ENCODE results near the gene IQCB1.

The IQCB1 gene

DNA sequence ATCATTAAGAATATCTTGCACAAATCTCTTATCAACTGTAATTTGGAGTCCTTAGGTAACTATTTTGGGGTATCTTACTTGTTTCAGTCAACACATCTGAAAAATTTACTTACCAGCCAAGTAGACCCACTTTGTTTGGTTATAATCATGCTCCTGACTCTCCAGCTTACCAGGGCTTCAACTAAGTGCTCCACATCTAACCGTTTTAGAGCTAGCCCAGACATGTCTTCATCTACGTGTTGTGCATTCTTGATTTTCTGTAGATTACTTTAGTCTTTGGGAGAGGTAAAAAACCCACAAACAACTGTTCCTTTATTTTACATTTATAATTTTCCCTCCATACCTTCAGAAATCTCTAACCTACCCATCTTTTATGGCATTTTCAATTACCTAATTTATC is 17.4 kb upstream of the IQCB1 start:
- H3K4me1 ChIP-seq (ENCODE audit: control insufficient read depth, insufficient read depth, low read length, poor library complexity, severe bottlenecking): no peaks in the 10 kb centered on the region
- no peak overlapping the region for H3K27ac ChIP-seq (ENCODE audit: insufficient read depth, low read length, poor library complexity, severe bottlenecking)
- H3K27me3 ChIP-seq (replicated peaks; ENCODE audit: control insufficient read depth, insufficient read depth, low read length, poor library complexity, severe bottlenecking): no peaks in the 10 kb centered on the region
- H3K4me3 ChIP-seq (ENCODE audit: insufficient read depth, low read depth, low read length, poor library complexity, severe bottlenecking): no peak overlapping the region
- H3K36me3 ChIP-seq (ENCODE audit: control insufficient read depth, insufficient read depth, low read length): no peaks in the 10 kb centered on the region
- DNase-seq: no peak
- no peaks in the 10 kb centered on the region for H3K9me3 ChIP-seq (ENCODE audit: control insufficient read depth, low read length)

GRCh38 chr3:121844892-121845291 is 10.0 kb upstream of the IQCB1 start:
- no peak for DNase-seq
- Histone ChIP-seq H3K36me3 (ENCODE audit: control insufficient read depth, insufficient read depth, low read length) (no peaks in the 10 kb centered on the region), H3K27me3 (replicated peaks; ENCODE audit: control insufficient read depth, insufficient read depth, low read length, poor library complexity, severe bottlenecking) (no peaks in the 10 kb centered on the region), H3K4me1 (ENCODE audit: control insufficient read depth, insufficient read depth, low read length, poor library complexity, severe bottlenecking) (no peaks in the 10 kb centered on the region), H3K4me3 (ENCODE audit: insufficient read depth, low read depth, low read length, poor library complexity, severe bottlenecking) (no peak overlapping the region), H3K9me3 (ENCODE audit: control insufficient read depth, low read length) (no peaks in the 10 kb centered on the region), H3K27ac (ENCODE audit: insufficient read depth, low read length, poor library complexity, severe bottlenecking) (no peak overlapping the region)

DNA sequence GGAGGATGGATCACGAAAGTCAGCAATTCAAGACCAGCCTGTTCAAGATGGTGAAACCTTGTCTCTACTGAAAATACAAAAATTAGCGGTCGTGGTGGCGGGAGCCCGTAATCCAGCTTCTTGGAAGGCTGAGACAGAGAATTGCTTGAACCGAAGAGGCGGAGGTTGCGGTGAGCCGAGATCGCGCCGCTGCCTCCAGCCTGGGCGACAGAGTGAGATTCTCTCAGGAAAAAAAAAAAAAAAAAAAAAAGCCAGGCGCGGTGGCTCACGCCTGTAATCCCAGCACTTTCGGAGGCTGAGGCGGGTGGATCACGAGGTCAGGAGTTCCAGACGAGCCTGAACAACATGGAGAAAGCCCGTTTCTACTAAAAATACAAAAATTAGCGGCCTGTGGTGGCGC is 5.1 kb upstream of the IQCB1 start:
- no peak overlapping the region for H3K4me3 ChIP-seq (ENCODE audit: insufficient read depth, low read depth, low read length, poor library complexity, severe bottlenecking)
- no peaks in the 10 kb centered on the region for H3K27me3 ChIP-seq (replicated peaks; ENCODE audit: control insufficient read depth, insufficient read depth, low read length, poor library complexity, severe bottlenecking)
- no peaks in the 10 kb centered on the region for H3K9me3 ChIP-seq (ENCODE audit: control insufficient read depth, low read length)
- H3K36me3 ChIP-seq (ENCODE audit: control insufficient read depth, insufficient read depth, low read length): no peaks in the 10 kb centered on the region
- no peak overlapping the region for H3K27ac ChIP-seq (ENCODE audit: insufficient read depth, low read length, poor library complexity, severe bottlenecking)
- H3K4me1 ChIP-seq (ENCODE audit: control insufficient read depth, insufficient read depth, low read length, poor library complexity, severe bottlenecking): peaks cover 7% of the 10 kb centered on the region
- no peak for DNase-seq

- Histone ChIP-seq H3K27ac (ENCODE audit: insufficient read depth, low read length, poor library complexity, severe bottlenecking) (no peak overlapping the region), H3K36me3 (ENCODE audit: control insufficient read depth, insufficient read depth, low read length) (peaks cover 6% of the 10 kb centered on the region), H3K4me3 (ENCODE audit: insufficient read depth, low read depth, low read length, poor library complexity, severe bottlenecking) (no peak overlapping the region), H3K4me1 (ENCODE audit: control insufficient read depth, insufficient read depth, low read length, poor library complexity, severe bottlenecking) (peaks cover 16% of the 10 kb centered on the region), H3K27me3 (replicated peaks; ENCODE audit: control insufficient read depth, insufficient read depth, low read length, poor library complexity, severe bottlenecking) (no peaks in the 10 kb centered on the region), H3K9me3 (ENCODE audit: control insufficient read depth, low read length) (no peaks in the 10 kb centered on the region)
- no peak for DNase-seq
Observed at GRCh38 chr3:121836481-121836880, 1.6 kb upstream of the IQCB1 start.

DNA sequence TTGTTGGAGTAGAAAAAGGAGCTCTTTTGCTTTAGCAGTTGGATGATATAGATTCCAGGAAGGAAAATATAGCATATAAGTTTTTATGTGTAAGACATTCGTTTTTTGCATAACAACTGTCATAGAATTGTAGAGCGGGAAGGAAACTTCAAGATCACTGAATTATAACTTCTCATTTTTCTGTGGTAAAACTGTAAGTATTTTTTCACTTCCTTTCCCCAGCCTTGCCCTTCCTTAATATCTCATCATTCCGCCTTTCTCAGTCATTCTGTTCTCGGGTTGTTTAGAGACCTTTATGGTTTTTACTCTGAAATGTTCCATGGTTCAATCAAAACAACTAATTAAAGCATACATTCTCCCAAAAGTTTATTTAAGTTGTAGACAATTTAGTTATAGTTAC is 1.2 kb upstream of the IQCB1 start:
- no peaks in the 10 kb centered on the region for H3K27me3 ChIP-seq (replicated peaks; ENCODE audit: control insufficient read depth, insufficient read depth, low read length, poor library complexity, severe bottlenecking)
- H3K4me1 ChIP-seq (ENCODE audit: control insufficient read depth, insufficient read depth, low read length, poor library complexity, severe bottlenecking): peaks cover 16% of the 10 kb centered on the region
- peak overlapping the region; percentile 71 for H3K4me3 ChIP-seq (ENCODE audit: insufficient read depth, low read depth, low read length, poor library complexity, severe bottlenecking)
- DNase-seq: no peak
- H3K36me3 ChIP-seq (ENCODE audit: control insufficient read depth, insufficient read depth, low read length): peaks cover 6% of the 10 kb centered on the region
- H3K27ac ChIP-seq (ENCODE audit: insufficient read depth, low read length, poor library complexity, severe bottlenecking): no peak overlapping the region
- H3K9me3 ChIP-seq (ENCODE audit: control insufficient read depth, low read length): no peaks in the 10 kb centered on the region

- H3K27ac ChIP-seq (ENCODE audit: insufficient read depth, low read length, poor library complexity, severe bottlenecking): peak overlapping the region; percentile 71
- no peaks in the 10 kb centered on the region for H3K9me3 ChIP-seq (ENCODE audit: control insufficient read depth, low read length)
- no peaks in the 10 kb centered on the region for H3K27me3 ChIP-seq (replicated peaks; ENCODE audit: control insufficient read depth, insufficient read depth, low read length, poor library complexity, severe bottlenecking)
- H3K4me3 ChIP-seq (ENCODE audit: insufficient read depth, low read depth, low read length, poor library complexity, severe bottlenecking): peak overlapping the region; percentile 71
- H3K36me3 ChIP-seq (ENCODE audit: control insufficient read depth, insufficient read depth, low read length): peaks cover 6% of the 10 kb centered on the region
- peaks cover 16% of the 10 kb centered on the region for H3K4me1 ChIP-seq (ENCODE audit: control insufficient read depth, insufficient read depth, low read length, poor library complexity, severe bottlenecking)
- DNase-seq: no peak
Observed at GRCh38 chr3:121835465-121835801, 573 bp upstream of the IQCB1 start.

- Histone ChIP-seq H3K27me3 (replicated peaks; ENCODE audit: control insufficient read depth, insufficient read depth, low read length, poor library complexity, severe bottlenecking) (no peaks in the 10 kb centered on the region), H3K4me3 (ENCODE audit: insufficient read depth, low read depth, low read length, poor library complexity, severe bottlenecking) (peak overlapping the region; percentile 71), H3K36me3 (ENCODE audit: control insufficient read depth, insufficient read depth, low read length) (peaks cover 6% of the 10 kb centered on the region), H3K4me1 (ENCODE audit: control insufficient read depth, insufficient read depth, low read length, poor library complexity, severe bottlenecking) (peaks cover 16% of the 10 kb centered on the region), H3K27ac (ENCODE audit: insufficient read depth, low read length, poor library complexity, severe bottlenecking) (peak overlapping the region; percentile 91), H3K9me3 (ENCODE audit: control insufficient read depth, low read length) (no peaks in the 10 kb centered on the region)
- DNase-seq: no peak
Observed at GRCh38 chr3:121834157-121834670, 646 bp downstream of the IQCB1 start.

DNA sequence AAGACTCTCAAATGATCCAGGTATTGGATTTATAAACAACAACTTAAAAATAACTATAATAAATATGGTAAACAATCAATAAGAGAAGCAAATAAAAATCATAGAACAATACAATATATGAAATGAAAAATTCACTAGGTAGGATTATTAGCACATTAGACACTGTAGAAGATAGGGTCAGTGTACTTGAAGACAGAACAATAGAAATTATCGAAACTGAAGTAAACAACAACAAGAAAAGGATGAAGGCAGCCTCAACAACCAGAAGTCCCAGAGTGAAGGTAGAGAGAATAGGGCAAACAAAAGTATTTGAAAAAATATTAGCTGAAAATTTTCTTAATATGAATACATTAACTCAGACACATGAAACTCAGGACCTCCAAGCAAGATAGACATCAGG is 11.9 kb downstream of the IQCB1 start:
- Histone ChIP-seq H3K36me3 (ENCODE audit: control insufficient read depth, insufficient read depth, low read length) (peaks cover 58% of the 10 kb centered on the region), H3K4me1 (ENCODE audit: control insufficient read depth, insufficient read depth, low read length, poor library complexity, severe bottlenecking) (no peaks in the 10 kb centered on the region), H3K27me3 (replicated peaks; ENCODE audit: control insufficient read depth, insufficient read depth, low read length, poor library complexity, severe bottlenecking) (no peaks in the 10 kb centered on the region), H3K4me3 (ENCODE audit: insufficient read depth, low read depth, low read length, poor library complexity, severe bottlenecking) (no peak overlapping the region), H3K27ac (ENCODE audit: insufficient read depth, low read length, poor library complexity, severe bottlenecking) (no peak overlapping the region), H3K9me3 (ENCODE audit: control insufficient read depth, low read length) (no peaks in the 10 kb centered on the region)
- DNase-seq: no peak

GRCh38 chr3:121821421-121822199 is 13.2 kb downstream of the IQCB1 start:
- Histone ChIP-seq H3K4me1 (ENCODE audit: control insufficient read depth, insufficient read depth, low read length, poor library complexity, severe bottlenecking) (no peaks in the 10 kb centered on the region), H3K36me3 (ENCODE audit: control insufficient read depth, insufficient read depth, low read length) (peaks cover 55% of the 10 kb centered on the region), H3K4me3 (ENCODE audit: insufficient read depth, low read depth, low read length, poor library complexity, severe bottlenecking) (no peak overlapping the region), H3K27ac (ENCODE audit: insufficient read depth, low read length, poor library complexity, severe bottlenecking) (no peak overlapping the region), H3K27me3 (replicated peaks; ENCODE audit: control insufficient read depth, insufficient read depth, low read length, poor library complexity, severe bottlenecking) (no peaks in the 10 kb centered on the region), H3K9me3 (ENCODE audit: control insufficient read depth, low read length) (no peaks in the 10 kb centered on the region)
- no peak for DNase-seq

- Histone ChIP-seq H3K36me3 (ENCODE audit: control insufficient read depth, insufficient read depth, low read length) (peaks cover 37% of the 10 kb centered on the region), H3K27me3 (replicated peaks; ENCODE audit: control insufficient read depth, insufficient read depth, low read length, poor library complexity, severe bottlenecking) (no peaks in the 10 kb centered on the region)
Observed at GRCh38 chr3:121819236-121819635, 15.6 kb downstream of the IQCB1 start.

More at GRCh38 chr3:121819236-121819635, 15.6 kb downstream of the IQCB1 start:
- DNase-seq: no peak
- no peak overlapping the region for H3K27ac ChIP-seq (ENCODE audit: insufficient read depth, low read length, poor library complexity, severe bottlenecking)
- H3K4me1 ChIP-seq (ENCODE audit: control insufficient read depth, insufficient read depth, low read length, poor library complexity, severe bottlenecking): no peaks in the 10 kb centered on the region
- no peak overlapping the region for H3K4me3 ChIP-seq (ENCODE audit: insufficient read depth, low read depth, low read length, poor library complexity, severe bottlenecking)
- H3K9me3 ChIP-seq (ENCODE audit: control insufficient read depth, low read length): no peaks in the 10 kb centered on the region

Measured in effector memory CD4-positive, alpha-beta T cell (primary cell).